GM18517 (cell line): Measurements from ENCODE around the gene PRDX2.
"Not testable (repeated sequence)": the region's sequence is repeated elsewhere in the genome, so short reads cannot be mapped to it uniquely, and the experiment has no call there.

Experiments
- ATAC-seq: cut with Tn5 transposase; IDR thresholded peaks from one replicate; pipeline ENCODE4 v1.9.1; 2021; ENCODE audit warnings: mild to moderate bottlenecking, moderate library complexity; ENCODE audit not compliant: unreplicated experiment

The PRDX2 gene

DNA sequence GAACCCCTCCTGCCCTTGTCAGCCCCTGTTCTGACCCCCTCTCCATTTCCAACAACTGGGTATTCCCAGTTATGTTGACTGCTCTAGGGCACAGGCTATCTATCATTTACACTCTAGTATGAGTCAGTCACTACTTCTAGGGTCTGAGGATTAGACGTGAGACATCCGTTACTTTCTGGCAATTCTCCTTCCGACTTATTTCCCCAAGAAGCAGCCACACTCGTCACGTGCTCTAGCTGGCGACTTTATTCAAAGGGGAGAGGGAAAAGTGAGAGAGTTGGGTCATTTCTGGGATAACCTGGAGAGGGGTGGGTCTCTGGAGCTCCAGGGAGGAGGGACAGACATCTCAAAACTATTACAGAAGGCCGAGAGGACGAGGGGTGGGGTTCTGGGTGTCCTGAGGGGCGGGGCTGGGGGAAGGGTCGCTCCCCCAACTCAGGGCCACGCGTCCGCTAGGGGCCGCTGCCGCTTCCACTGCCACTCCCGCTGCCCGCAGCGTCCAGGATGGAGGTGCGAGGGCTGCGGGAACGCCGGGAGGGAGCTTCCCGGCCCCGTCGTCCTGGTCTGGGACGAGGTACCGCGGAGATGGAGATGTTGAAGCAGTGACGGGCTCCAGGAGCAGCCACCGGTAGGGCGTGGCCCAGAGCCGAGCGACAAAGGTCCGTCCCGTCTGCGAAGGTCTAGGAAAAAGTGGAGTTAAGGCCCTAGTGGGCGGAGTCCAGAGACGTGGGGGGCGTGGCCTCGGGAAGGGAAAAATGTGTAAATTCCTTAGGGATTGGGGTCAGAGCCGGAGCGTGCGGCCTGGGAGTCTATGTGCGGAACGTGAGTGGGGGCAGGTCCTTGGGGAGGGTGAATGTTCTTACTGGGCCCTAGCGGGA is 23.9 kb upstream of the PRDX2 start:
- no peak for ATAC-seq

- no peak for ATAC-seq
Measured at GRCh38 chr19:12821761-12822160, 20.2 kb upstream of the PRDX2 start.

DNA sequence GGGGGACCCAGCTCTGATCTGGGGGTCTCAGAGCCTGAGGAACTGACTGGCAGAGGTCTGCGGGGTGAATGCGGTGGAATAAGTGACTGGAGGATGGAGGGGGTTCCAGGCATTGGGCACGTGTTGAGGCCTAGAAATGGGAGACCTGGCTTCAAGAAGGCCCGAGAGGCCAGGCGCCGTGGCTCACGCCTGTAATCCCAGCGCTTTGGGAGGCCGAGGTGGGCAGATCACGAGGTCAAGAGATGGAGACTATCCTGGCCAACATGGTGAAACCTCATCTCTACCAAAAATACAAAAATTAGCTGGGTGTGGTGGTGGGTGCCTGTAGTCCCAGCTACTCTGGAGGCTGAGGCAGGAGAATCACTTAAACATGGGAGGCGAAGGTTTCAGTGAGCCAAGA is 16.2 kb upstream of the PRDX2 start:
- ATAC-seq = not testable (repeated sequence)

- ATAC-seq = not testable (repeated sequence)
Measured at GRCh38 chr19:12817188-12817587, 15.6 kb upstream of the PRDX2 start.

- ATAC-seq = no peak
Measured at GRCh38 chr19:12815088-12815487, 13.5 kb upstream of the PRDX2 start.

GRCh38 chr19:12806242-12807081 is 4.9 kb upstream of the PRDX2 start, which contains the start of gene RNASEH2A:
Gene RNASEH2A (plus strand): TSS chr19:12806584. CDS start chr19:12806674, 90 bp downstream.
- peak; percentile 54 for ATAC-seq

DNA sequence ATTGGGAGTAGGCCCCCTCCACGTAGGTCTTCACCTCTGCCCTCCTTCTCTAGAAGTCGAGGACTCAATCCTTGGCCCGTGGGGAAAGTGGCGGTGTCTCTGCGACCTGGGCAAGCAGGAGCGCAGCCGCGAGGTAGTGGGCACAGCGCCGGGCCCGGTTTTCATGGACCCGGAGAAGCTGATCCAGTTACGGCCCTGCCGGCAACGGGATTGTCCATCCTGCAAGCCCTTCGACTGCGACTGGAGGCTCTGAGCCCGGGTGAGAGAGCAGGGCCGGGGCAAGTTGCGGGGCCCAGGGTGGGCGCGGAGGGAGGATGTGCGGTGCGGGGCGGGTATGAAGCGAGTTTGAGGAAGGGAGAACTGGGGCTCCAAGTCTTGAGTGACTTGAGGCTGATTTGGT is 2.5 kb upstream of the PRDX2 start:
- no peak for ATAC-seq

GRCh38 chr19:12802267-12803106 is 887 bp upstream of the PRDX2 start:
- ATAC-seq = no peak

GRCh38 chr19:12800923-12801465 is 606 bp downstream of the PRDX2 start:
- no peak for ATAC-seq

DNA sequence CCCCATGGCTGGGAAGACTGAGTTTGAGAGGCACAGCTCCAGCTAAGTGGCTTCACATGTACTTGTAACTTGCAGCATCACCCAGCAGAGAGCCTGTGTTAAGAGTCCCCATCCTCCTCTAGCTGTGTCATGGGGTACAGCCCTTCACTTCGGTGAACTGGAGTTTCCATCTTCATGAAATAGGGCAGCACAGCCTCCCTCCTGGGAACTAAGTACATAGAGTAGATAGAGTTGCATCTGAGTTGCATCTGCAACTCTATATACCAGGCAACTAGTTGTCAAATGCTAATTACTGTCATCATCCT is 1.2 kb downstream of the PRDX2 start:
- ATAC-seq = no peak

DNA sequence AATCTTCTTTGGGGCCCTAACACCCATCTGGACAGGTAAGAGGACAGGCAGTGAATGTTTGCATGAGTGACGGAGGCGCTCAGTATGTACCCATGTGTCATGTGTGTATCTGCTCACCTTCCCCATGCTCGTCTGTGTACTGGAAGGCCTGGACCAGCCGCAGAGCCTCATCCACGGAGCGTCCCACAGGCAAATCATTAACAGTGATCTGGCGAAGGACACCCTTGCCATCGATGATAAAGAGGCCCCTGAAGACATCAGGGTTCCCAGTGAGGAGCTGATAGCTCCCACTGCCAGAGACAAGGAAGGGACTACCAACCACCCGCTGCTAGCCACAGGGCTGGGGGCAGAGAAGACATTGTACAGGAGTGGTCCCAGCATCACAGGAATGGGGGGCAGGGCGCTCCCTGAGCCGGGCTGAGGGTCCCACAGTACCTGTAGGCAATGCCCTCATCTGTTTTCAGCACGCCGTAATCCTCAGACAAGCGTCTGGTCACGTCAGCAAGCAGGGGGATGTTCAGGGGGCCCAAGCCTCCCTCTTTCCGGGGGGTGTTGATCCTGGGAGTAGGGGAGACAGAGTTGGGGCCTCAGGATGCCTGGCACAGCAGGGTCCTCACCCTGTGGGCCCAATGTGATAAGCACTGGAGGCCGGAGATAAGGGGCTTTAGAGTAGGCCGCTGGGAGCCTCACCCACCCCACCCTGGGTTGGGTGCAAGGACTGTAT is 1.7 kb downstream of the PRDX2 start:
- ATAC-seq = no peak

GRCh38 chr19:12797607-12798006 is 4.0 kb downstream of the PRDX2 start:
- not testable (repeated sequence) for ATAC-seq

GRCh38 chr19:12797141-12797587 is 4.4 kb downstream of the PRDX2 start:
- no peak for ATAC-seq

DNA sequence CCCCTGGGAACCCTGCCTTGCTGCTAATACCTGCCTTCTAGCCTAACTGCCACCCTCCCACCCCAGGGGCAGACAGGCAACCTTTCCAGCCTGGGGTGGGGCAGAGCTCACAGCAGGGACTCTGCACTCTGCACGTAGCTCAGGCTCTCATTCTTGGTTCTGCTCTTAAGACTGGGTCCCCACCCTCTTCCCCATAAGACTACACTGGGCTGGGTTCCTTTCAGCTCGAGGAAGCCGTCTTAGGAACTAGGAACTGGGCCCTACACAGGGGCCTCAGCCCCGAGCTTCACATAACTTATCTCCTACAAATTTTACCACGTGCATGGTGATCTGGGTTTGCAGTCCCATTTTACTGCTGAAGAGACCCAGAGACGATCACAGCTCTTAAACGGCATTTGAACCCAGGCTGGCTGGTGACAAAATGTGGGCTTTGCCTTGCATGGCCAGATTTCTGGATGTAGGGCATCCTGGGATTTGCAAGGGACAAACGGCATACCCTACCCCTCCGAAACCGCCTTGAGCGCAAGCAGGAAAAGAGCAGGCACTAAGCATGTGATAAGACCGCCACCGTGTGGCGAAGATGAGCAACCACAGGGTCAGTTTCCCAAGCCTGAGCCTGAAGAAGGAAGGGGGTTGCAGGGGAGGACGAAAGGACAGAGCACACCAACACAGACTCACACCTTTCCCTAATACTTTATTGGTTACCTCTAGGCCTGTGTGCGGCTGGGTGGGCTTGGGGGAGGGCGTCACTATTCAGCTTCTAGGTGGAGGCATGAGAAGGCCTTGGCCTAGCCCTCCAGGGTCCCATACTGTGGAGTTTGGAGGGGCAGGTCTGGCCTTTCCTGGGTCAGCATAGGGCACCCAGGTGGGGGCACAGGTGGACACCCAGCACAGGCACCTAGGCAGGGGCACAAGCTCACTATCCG is 5.2 kb downstream of the PRDX2 start:
- ATAC-seq = no peak

DNA sequence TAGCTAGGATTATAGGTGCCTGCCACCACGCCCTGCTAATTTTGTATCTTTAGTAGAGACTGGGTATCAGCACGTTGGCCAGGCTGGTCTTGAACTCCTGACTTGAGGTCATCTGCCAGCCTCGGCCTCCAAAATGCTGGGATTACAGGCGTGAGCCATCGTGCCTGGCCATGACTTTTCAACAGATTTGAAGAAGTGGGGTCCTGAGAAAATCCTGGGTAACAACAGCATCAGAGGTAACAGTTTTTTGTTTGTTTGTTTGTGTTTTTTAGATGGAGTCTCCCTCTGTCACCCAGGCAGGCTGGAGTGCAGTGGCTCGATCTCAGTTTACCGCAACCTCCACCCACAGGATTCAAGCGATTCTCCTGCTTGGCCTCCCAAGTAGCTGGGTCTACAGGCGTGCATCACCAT is 6.6 kb downstream of the PRDX2 start:
- ATAC-seq = no peak

DNA sequence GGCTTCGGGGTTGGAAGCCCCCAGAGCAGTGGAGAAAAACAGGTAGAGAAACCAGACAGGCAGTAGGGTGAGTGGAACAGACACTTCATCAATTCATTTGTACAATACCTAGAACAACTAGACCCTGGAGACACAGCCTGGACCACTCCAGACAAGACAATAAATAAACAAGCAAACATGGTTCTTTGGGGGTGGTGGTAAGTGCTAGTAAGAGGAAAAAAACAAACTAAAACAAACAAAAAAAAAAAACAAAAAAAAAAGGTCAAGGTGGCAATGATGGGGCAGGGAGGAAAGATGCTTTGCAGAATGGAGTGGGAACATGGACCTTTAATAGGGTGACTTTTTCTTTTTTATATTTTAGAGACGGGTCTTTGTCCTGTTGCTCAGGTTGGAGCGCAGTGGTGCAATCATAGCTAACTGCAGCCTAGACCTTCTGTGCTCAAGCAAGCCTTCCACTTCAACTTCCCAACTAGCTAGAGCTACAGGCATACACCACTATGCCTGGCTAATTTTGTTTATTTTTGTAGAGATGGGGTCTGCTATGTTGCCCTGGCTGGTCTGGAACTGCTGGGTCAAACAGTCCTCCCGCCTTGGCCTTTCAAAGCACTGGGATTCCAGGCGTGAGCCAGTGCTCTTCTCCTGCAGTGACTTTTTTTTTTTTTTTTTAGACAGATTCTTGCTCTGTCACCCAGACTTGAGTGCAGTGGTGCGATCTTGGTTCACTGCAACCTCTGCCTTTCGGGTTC is 7.2 kb downstream of the PRDX2 start:
- ATAC-seq = no peak

DNA sequence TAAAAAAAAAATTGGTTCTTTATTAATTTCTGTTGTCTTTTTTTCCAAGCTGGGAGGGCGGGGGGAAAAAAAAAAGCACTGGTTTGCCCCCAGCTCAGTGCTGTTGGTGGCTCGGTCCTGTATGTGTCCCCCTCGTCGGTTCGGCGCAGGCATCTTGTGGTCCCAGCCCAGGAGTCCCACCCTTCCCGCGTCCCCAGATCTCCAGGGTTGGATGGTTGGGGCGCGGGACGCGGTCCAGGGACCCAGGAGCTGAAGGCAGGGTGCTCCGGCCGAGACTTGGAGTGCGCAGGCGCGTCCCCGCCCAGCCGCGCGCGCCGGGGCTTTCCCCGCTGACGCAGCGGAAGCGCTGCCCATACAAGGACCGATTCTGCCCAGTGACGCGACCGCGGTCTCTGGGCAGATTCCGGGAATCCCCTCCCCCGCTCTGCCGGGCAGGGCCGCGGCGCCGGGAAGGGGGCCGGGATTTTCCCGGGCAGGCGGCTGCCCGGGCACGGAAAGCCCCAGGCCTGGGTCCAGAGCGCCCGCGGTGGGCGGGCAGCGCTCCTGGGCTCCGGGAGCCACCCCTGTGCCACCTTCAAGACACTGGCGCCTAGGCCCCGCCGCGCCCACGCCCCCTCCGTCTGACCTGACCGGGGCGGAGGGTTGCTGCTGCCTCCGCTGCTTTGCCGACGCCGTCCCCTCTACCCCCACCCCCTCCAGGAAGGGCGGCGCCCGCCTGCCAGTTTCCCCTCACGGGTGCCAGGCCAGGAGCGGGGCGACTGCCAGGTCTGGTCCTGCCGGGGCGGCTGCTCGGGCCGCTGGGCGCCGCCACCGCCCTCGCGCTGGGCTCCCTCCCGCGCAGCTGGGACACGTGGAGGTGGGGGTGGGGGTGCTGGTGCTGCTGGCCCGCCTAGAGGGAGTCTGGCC is 8.1 kb downstream of the PRDX2 start:
- ATAC-seq = peak; percentile 31
